Activated CD8-positive, alpha-beta memory T cell treated with anti-CD3 and anti-CD28 coated beads, Interleukin-2, amount 50 U/mL, for 24 hours (primary cell): ENCODE measurements around the gene IL12A.

Experiments used
- DNase-seq: peaks from one replicate; pipeline ENCODE4 v3.0.0-alpha.2; 2020; ENCODE audit errors: extremely low read depth

Gene IL12A

DNA sequence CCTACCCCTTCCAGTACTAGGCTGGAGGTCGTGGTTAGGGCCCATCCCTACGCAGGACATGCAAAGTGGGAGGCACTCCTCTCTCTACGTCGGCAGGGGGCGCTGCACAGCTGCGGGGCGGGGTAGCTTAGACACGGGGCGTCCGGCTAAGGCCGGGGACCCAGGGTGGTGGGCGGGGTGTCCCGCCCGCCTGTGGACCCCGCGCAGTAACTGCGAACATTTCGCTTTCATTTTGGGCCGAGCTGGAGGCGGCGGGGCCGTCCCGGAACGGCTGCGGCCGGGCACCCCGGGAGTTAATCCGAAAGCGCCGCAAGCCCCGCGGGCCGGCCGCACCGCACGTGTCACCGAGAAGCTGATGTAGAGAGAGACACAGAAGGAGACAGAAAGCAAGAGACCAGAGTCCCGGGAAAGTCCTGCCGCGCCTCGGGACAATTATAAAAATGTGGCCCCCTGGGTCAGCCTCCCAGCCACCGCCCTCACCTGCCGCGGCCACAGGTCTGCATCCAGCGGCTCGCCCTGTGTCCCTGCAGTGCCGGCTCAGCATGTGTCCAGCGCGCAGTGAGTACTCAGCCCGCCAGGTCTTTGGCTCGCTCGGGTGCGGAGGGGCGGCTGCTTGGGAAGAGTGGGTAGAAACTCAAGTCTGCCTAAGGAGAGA lies at the start of gene IL12A:
Gene IL12A (plus strand): TSS at position 219 of the 655 bp plus-strand sequence.
- DNase-seq = peak; percentile 50

- DNase-seq = no peak
These were observed 47.3 kb upstream of the IL12A start for GRCh38 chr3:159941038-159942000.

- DNase-seq = no peak
These were observed 43.9 kb upstream of the IL12A start for GRCh38 chr3:159944781-159945180.

GRCh38 chr3:159945930-159946329 lies 42.7 kb upstream of the IL12A start:
- no peak for DNase-seq

GRCh38 chr3:159947220-159947619 lies 41.4 kb upstream of the IL12A start:
- DNase-seq = no peak

DNA sequence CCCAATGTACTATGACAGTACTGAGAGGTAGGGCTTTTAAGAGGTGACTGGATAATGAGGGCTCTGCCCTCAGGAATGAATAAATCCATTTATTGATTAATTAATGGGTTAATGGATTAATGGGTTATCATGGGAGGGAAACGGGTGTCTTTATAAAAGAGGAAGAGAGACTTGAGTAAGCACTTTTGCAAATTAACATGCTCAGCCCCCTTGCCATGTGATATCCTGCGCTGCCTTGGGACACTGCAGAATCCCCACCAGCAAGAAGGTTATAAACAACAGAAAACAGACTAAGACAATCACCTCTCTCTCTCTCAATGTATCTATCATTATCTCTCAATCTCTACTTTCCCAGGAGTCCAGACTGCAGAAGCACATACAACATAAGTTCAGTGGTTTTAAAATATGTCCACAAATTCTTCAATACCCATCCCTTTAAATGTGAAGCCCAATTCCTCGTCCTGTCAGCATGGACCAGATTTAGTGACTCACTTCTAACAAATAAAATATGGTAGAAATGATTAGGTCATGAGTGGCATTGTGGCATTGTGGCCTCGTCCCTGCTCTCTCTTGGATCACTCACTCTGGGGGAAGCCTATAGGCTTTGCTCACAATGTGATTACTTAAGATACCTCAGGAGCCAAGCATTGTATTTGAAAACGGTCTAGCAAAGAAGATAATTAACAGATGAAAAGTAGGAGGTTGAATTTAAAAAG lies 40.0 kb upstream of the IL12A start:
- no peak for DNase-seq

GRCh38 chr3:159950156-159950898 lies 38.3 kb upstream of the IL12A start:
- DNase-seq = no peak

DNA sequence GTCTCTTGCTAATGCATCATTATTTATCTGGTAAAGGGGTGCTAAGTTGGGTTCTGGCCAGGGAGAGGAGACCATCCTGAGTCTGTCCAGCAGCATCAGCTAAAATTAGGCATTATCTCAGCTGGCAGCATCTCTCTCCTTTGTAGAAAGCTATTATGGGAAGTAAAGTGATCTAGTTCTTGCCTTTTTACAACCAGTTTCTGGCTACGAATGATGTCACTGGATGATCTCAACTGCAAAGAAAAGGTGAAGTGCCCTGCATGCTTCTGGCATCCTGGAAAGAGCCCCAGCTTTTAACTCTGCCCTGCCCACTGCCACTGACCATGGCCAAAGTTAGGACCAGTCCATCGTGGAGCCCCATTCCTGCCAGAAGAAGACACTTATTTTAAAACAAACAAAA lies 37.1 kb upstream of the IL12A start:
- DNase-seq = no peak

DNA sequence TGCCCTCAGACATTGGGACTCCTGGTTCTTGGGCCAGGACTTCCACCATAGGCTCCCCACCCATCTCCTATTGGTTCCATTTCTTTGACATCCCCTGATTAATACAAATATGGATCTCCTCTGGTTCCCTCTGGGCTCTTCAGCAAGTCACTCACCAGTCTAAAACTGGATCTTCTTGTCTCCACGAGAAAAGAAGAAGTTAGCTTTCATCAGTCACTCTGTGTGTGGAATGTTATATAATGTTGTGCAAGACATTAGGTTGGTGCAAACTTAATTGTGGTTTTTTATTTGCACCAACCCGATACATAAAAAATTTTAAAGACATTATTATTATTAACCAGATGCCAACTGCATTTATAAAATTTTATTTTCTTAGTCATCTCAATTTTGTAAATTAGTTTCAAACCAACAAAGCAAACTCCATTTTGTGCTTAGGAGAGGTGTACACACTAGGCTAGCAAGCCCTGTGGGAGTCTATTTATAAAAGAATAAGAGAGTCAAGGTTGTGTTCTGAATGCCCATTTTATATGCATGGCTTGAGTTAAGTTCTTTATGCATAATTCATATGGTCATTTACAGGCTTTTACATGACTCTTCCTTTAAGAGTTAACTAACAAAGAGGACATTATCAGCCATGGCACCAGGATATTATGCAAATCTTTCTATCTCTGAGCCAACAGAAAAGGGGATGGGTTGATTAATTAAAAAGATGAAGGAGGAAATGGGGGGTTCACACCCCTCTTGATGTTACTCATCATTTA lies 35.1 kb upstream of the IL12A start:
- no peak for DNase-seq

GRCh38 chr3:159960188-159961148 lies 28.2 kb upstream of the IL12A start:
- DNase-seq = no peak

- DNase-seq = no peak
These were observed 24.3 kb upstream of the IL12A start for GRCh38 chr3:159964166-159964973.

GRCh38 chr3:159971311-159971710 lies 17.3 kb upstream of the IL12A start:
- DNase-seq = no peak

- no peak for DNase-seq
These were observed 11.3 kb upstream of the IL12A start for GRCh38 chr3:159977295-159977694.

GRCh38 chr3:159978353-159978752 lies 10.3 kb upstream of the IL12A start:
- DNase-seq = no peak

DNA sequence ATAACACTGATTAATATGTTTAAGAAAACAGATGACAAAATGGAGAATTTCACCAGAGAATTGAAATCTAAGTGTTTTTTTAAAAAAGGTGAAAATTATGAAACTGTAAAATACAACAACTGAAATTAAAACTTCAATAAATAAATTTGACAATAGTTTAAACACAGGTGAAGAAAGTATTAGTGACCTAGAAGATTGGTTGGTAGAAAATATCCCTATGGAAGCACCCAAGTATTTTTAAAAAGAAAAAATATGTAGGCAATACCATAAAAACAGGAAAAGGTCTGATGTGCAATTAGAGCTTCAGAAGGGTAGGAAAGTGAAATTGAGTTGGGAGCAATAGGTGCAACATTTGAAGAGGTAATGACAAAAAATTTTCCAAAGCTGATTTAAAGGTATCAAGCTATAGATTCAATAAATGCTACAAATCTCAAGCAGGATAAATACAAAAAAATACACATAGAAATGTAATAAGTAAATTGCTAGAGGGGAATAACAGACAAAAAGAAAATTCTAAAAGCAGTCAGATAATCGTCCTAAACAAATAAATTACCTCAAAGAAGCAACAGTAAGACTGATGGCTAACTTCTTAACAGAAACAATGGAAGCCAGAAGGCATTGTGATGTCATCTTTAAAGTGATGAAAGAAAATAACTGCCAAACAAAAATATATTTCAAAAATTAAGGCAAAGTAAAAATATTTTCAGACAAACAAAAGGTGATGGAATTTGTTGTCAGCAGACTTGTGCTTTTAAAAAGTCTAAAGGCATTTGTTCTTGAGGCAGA lies 9.5 kb upstream of the IL12A start:
- no peak for DNase-seq

DNA sequence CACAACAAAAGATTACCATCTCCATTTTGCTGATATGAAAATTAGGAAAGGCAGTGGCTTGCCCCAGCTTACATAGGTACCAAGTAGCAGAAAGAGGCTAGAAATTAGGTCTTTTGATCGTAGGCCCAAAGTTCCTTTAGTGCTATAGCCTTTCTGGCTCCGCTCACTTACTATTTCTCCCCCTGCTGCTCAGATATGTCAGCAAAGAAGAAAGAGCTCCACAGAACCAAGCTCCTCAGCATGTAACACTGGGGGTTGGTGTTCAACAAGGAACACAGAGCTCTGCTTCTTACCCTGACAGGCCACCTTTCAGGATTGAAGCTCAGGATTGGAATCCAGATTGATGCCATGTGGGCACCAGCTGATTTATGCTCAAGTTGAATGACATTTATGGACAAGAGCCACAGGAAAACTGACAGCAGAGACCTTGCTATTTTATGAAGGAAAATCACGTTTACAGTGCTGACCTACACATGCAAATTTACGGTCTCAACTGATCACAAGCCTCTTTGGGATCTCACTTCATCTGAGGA lies 6.1 kb upstream of the IL12A start:
- no peak for DNase-seq

DNA sequence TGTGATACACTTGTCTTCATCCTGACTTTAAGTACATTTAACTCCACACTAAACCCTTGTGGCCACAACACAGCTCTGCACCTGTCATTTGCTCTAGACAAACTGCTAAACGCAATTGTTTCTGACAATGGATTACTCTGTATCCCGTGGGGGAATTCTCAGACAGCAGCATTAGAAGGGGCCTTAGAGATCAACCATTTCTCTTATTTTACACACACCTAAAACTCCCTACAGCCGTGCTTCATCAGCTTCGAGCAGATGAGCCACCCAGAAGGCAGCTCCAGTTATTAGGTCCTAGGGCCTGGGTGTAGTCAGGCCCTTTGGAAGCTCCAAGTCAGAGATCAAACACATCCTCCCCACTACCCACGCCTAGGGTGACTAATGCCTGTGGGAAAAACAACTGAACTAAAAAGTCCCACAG lies 1.3 kb upstream of the IL12A start:
- DNase-seq = no peak
